ENCODE measurements around the gene MGAT5.

The MGAT5 gene

GRCh38 chr2:134308474-134309385 is 54.9 kb downstream of the MGAT5 start:
- FAIRE-seq: no peak

GRCh38 chr2:134310107-134311079 is 56.5 kb downstream of the MGAT5 start:
- FAIRE-seq: no peak

- FAIRE-seq: no peak
Observed at GRCh38 chr2:134312482-134312881, 58.6 kb downstream of the MGAT5 start.

GRCh38 chr2:134314202-134314601 is 60.3 kb downstream of the MGAT5 start:
- no peak for FAIRE-seq

- no peak for FAIRE-seq
Observed at GRCh38 chr2:134314681-134315368, 61.0 kb downstream of the MGAT5 start.

- FAIRE-seq: no peak
Observed at GRCh38 chr2:134315471-134315870, 61.6 kb downstream of the MGAT5 start.

GRCh38 chr2:134319596-134320254 is 65.9 kb downstream of the MGAT5 start:
- FAIRE-seq: no peak

GRCh38 chr2:134320930-134321329 is 67.1 kb downstream of the MGAT5 start:
- FAIRE-seq: no peak

- FAIRE-seq: no peak
Observed at GRCh38 chr2:134323777-134324176, 69.9 kb downstream of the MGAT5 start.

- FAIRE-seq: no peak
Observed at GRCh38 chr2:134324430-134324829, 70.6 kb downstream of the MGAT5 start.

GRCh38 chr2:134324947-134325346 is 71.1 kb downstream of the MGAT5 start:
- FAIRE-seq: no peak

- no peak for FAIRE-seq
Observed at GRCh38 chr2:134325696-134326095, 71.8 kb downstream of the MGAT5 start.

- FAIRE-seq: no peak
Observed at GRCh38 chr2:134327367-134327766, 73.5 kb downstream of the MGAT5 start.

GRCh38 chr2:134331081-134331480 is 77.2 kb downstream of the MGAT5 start:
- no peak for FAIRE-seq

- FAIRE-seq: no peak
Observed at GRCh38 chr2:134333646-134334189, 79.8 kb downstream of the MGAT5 start.

GRCh38 chr2:134334542-134335353 is 80.9 kb downstream of the MGAT5 start:
- FAIRE-seq: no peak

- no peak for FAIRE-seq
Observed at GRCh38 chr2:134335601-134336000, 81.7 kb downstream of the MGAT5 start.

- no peak for FAIRE-seq
Observed at GRCh38 chr2:134336352-134336751, 82.5 kb downstream of the MGAT5 start.

- no peak for FAIRE-seq
Observed at GRCh38 chr2:134336921-134337320, 83.0 kb downstream of the MGAT5 start.

GRCh38 chr2:134337631-134338030 is 83.8 kb downstream of the MGAT5 start:
- no peak for FAIRE-seq

GRCh38 chr2:134338208-134338607 is 84.3 kb downstream of the MGAT5 start:
- FAIRE-seq: no peak

All from A204.1 (cell line).